IPS-15b (cell line): ENCODE measurements around the gene NF2.
A peak's percentile ranks its signal among the peaks of the same experiment; 100 is the strongest.

ENCODE experiments used
- H3K27me3 ChIP-seq: one replicate; pipeline ENCODE4 v1.6.1; 2013; ENCODE audit warnings: low read length; ENCODE audit not compliant: control insufficient read depth, insufficient read depth
- H3K36me3 ChIP-seq: one replicate; pipeline ENCODE4 v1.6.1; 2013; ENCODE audit warnings: low read length; ENCODE audit not compliant: control insufficient read depth, insufficient read depth
- H3K4me1 ChIP-seq: one replicate; pipeline ENCODE4 v1.6.1; 2013; ENCODE audit warnings: mild to moderate bottlenecking, low read length; ENCODE audit not compliant: control insufficient read depth, insufficient read depth
- H3K4me3 ChIP-seq: one replicate; pipeline ENCODE4 v1.5.1; 2013; ENCODE audit warnings: low read depth, low read length
- H3K9ac ChIP-seq: one replicate; pipeline ENCODE4 v1.6.1; 2013; ENCODE audit warnings: low read depth, mild to moderate bottlenecking, low read length
- H3K9me3 ChIP-seq: one replicate; pipeline ENCODE4 v1.6.1; 2013; ENCODE audit warnings: mild to moderate bottlenecking, low read length; ENCODE audit not compliant: control insufficient read depth, insufficient read depth

The NF2 gene

GRCh38 chr22:29720811-29721323, 117.4 kb downstream of the NF2 start:
- H3K27me3 ChIP-seq, result peaks cover 31% of the 10 kb centered on the region
- H3K9ac ChIP-seq, result no peak overlapping the region
- peak overlapping the region; percentile 30 for H3K4me3 ChIP-seq
- no peaks in the 10 kb centered on the region for H3K9me3 ChIP-seq
- H3K36me3 ChIP-seq, result no peaks in the 10 kb centered on the region
- no peaks in the 10 kb centered on the region for H3K4me1 ChIP-seq

- H3K4me3 ChIP-seq, result no peak overlapping the region
Observed at GRCh38 chr22:29722151-29722550, 118.7 kb downstream of the NF2 start.

GRCh38 chr22:29722587-29722986, 119.2 kb downstream of the NF2 start:
- no peak overlapping the region for H3K4me3 ChIP-seq
- H3K4me1 ChIP-seq, result peaks cover 2% of the 10 kb centered on the region
- H3K9ac ChIP-seq, result no peak overlapping the region
- H3K27me3 ChIP-seq, result peaks cover 31% of the 10 kb centered on the region
- no peaks in the 10 kb centered on the region for H3K9me3 ChIP-seq
- no peaks in the 10 kb centered on the region for H3K36me3 ChIP-seq

More at GRCh38 chr22:29722151-29722550, 118.7 kb downstream of the NF2 start:
- no peaks in the 10 kb centered on the region for H3K9me3 ChIP-seq
- no peaks in the 10 kb centered on the region for H3K36me3 ChIP-seq
- H3K9ac ChIP-seq, result no peak overlapping the region
- no peaks in the 10 kb centered on the region for H3K4me1 ChIP-seq
- peaks cover 31% of the 10 kb centered on the region for H3K27me3 ChIP-seq

- Histone ChIP-seq H3K4me1 (peaks cover 2% of the 10 kb centered on the region), H3K9me3 (no peaks in the 10 kb centered on the region), H3K9ac (no peak overlapping the region), H3K4me3 (no peak overlapping the region), H3K36me3 (no peaks in the 10 kb centered on the region), H3K27me3 (peaks cover 22% of the 10 kb centered on the region)
Observed at GRCh38 chr22:29723766-29724165, 120.3 kb downstream of the NF2 start.

- H3K4me1 ChIP-seq, result peaks cover 2% of the 10 kb centered on the region
- peaks cover 13% of the 10 kb centered on the region for H3K27me3 ChIP-seq
- H3K36me3 ChIP-seq, result no peaks in the 10 kb centered on the region
- no peak overlapping the region for H3K4me3 ChIP-seq
- peak overlapping the region; percentile 54 for H3K9ac ChIP-seq
- H3K9me3 ChIP-seq, result no peaks in the 10 kb centered on the region
Observed at GRCh38 chr22:29724843-29725242, 121.4 kb downstream of the NF2 start.

- peaks cover 2% of the 10 kb centered on the region for H3K36me3 ChIP-seq
- H3K9ac ChIP-seq, result no peak overlapping the region
- H3K4me1 ChIP-seq, result peaks cover 2% of the 10 kb centered on the region
- no peak overlapping the region for H3K4me3 ChIP-seq
- no peaks in the 10 kb centered on the region for H3K9me3 ChIP-seq
- H3K27me3 ChIP-seq, result peaks cover 11% of the 10 kb centered on the region
Observed at GRCh38 chr22:29726106-29726505, 122.7 kb downstream of the NF2 start.

- peaks cover 2% of the 10 kb centered on the region for H3K4me1 ChIP-seq
- peaks cover 6% of the 10 kb centered on the region for H3K27me3 ChIP-seq
- H3K9me3 ChIP-seq, result no peaks in the 10 kb centered on the region
- no peak overlapping the region for H3K9ac ChIP-seq
- H3K4me3 ChIP-seq, result no peak overlapping the region
- peaks cover 2% of the 10 kb centered on the region for H3K36me3 ChIP-seq
Observed at GRCh38 chr22:29726512-29727130, 123.2 kb downstream of the NF2 start.

GRCh38 chr22:29727131-29727523, 123.7 kb downstream of the NF2 start:
- H3K9ac ChIP-seq, result no peak overlapping the region
- peaks cover 2% of the 10 kb centered on the region for H3K36me3 ChIP-seq
- H3K9me3 ChIP-seq, result no peaks in the 10 kb centered on the region
- peaks cover 4% of the 10 kb centered on the region for H3K27me3 ChIP-seq
- peaks cover 2% of the 10 kb centered on the region for H3K4me1 ChIP-seq
- no peak overlapping the region for H3K4me3 ChIP-seq

GRCh38 chr22:29729161-29729560, 125.7 kb downstream of the NF2 start:
- Histone ChIP-seq H3K36me3 (peaks cover 2% of the 10 kb centered on the region), H3K9ac (no peak overlapping the region), H3K9me3 (no peaks in the 10 kb centered on the region), H3K27me3 (peaks cover 4% of the 10 kb centered on the region), H3K4me1 (peaks cover 2% of the 10 kb centered on the region), H3K4me3 (no peak overlapping the region)

GRCh38 chr22:29731058-29731850, 127.8 kb downstream of the NF2 start:
- H3K36me3 ChIP-seq, result peaks cover 2% of the 10 kb centered on the region
- H3K9ac ChIP-seq, result no peak overlapping the region
- H3K9me3 ChIP-seq, result no peaks in the 10 kb centered on the region
- H3K4me1 ChIP-seq, result peaks cover 5% of the 10 kb centered on the region
- H3K27me3 ChIP-seq, result no peaks in the 10 kb centered on the region
- no peak overlapping the region for H3K4me3 ChIP-seq

- Histone ChIP-seq H3K9ac (no peak overlapping the region), H3K4me1 (peaks cover 3% of the 10 kb centered on the region), H3K9me3 (no peaks in the 10 kb centered on the region), H3K36me3 (peaks cover 2% of the 10 kb centered on the region), H3K4me3 (no peak overlapping the region), H3K27me3 (no peaks in the 10 kb centered on the region)
Observed at GRCh38 chr22:29732883-29733282, 129.4 kb downstream of the NF2 start.
